ENCODE data around the gene ARHGAP26.

Gene ARHGAP26

DNA sequence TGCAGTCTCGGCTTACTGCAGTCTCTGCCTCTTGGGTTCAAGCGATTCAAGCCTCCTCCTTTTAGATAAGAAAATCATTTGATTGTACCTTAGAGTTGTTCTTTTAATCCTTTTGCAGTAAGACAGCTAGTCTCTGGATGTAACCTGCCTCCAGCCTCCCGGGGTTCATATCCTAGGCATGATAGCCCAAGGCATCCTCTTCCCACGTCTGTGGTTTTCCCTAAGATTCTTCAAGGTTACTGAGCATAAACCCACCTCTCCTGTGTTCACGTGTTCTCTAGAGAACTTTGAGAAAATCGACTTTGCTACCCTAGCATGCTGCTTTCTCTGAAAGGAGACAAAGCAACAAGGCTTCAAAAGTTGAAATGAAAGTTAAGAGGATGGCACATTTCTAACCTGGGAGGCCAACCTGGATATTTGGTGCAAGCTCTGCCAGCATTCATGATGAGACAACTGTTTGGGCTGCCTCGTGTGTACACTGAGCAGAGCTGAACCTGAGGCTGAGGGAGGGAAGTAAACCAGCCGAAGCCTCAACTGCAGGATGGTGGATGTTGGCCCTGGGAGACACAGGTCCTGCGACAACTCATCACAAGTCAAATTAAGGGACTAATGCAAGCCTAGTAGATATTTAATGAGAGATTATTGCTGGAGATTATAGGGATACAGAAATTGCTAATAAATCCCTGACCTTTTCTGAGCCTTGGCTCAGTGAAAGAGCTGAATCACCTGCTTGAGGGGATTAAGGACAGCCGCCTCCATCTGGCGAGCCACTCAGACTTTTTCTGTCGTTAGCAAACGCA is 261.8 kb downstream of the ARHGAP26 start:
- Histone ChIP-seq H3K9ac (ENCODE audit: low read length) (no peak overlapping the region), H3K9me3 (ENCODE audit: low read length) (no peaks in the 10 kb centered on the region), H3K27me3 (ENCODE audit: insufficient read depth, low read length) (no peaks in the 10 kb centered on the region), H3K4me1 (ENCODE audit: insufficient read depth, low read length, severe bottlenecking) (peaks cover 9% of the 10 kb centered on the region), H3K4me3 (ENCODE audit: low read depth, low read length, poor library complexity, severe bottlenecking) (no peak overlapping the region), H2AFZ (ENCODE audit: low read length) (no peak overlapping the region), H3K9me2 (ENCODE audit: low read depth, low read length) (no peaks in the 10 kb centered on the region), H3K79me2 (ENCODE audit: insufficient read depth, low read length) (no peaks in the 10 kb centered on the region), H3F3A (ENCODE audit: insufficient read depth, low read length) (no peaks in the 10 kb centered on the region), H4K20me1 (ENCODE audit: insufficient read depth, low read length) (no peaks in the 10 kb centered on the region), H3K36me3 (ENCODE audit: insufficient read depth, low read length) (no peaks in the 10 kb centered on the region), H3K4me2 (ENCODE audit: low read length) (no peak overlapping the region), H3K27ac (ENCODE audit: low read depth, low read length, poor library complexity, severe bottlenecking) (no peak overlapping the region)
- TF ChIP-seq EZH2 (IDR thresholded peaks at IDR 0.05; ENCODE audit: borderline replicate concordance, low read length): no peak
- TF ChIP-seq, protein P1, sequence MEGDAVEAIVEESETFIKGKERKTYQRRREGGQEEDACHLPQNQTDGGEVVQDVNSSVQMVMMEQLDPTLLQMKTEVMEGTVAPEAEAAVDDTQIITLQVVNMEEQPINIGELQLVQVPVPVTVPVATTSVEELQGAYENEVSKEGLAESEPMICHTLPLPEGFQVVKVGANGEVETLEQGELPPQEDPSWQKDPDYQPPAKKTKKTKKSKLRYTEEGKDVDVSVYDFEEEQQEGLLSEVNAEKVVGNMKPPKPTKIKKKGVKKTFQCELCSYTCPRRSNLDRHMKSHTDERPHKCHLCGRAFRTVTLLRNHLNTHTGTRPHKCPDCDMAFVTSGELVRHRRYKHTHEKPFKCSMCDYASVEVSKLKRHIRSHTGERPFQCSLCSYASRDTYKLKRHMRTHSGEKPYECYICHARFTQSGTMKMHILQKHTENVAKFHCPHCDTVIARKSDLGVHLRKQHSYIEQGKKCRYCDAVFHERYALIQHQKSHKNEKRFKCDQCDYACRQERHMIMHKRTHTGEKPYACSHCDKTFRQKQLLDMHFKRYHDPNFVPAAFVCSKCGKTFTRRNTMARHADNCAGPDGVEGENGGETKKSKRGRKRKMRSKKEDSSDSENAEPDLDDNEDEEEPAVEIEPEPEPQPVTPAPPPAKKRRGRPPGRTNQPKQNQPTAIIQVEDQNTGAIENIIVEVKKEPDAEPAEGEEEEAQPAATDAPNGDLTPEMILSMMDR (IDR thresholded peaks at IDR 0.05; ENCODE audit: low read length): no peak

GRCh38 chr5:143032581-143032836 is 262.3 kb downstream of the ARHGAP26 start:
- Histone ChIP-seq H3K4me1 (ENCODE audit: insufficient read depth, low read length, severe bottlenecking) (peaks cover 9% of the 10 kb centered on the region), H3K79me2 (ENCODE audit: insufficient read depth, low read length) (no peaks in the 10 kb centered on the region), H3K36me3 (ENCODE audit: insufficient read depth, low read length) (no peaks in the 10 kb centered on the region), H4K20me1 (ENCODE audit: insufficient read depth, low read length) (no peaks in the 10 kb centered on the region), H3K27ac (ENCODE audit: low read depth, low read length, poor library complexity, severe bottlenecking) (no peak overlapping the region), H3F3A (ENCODE audit: insufficient read depth, low read length) (no peaks in the 10 kb centered on the region), H3K27me3 (ENCODE audit: insufficient read depth, low read length) (no peaks in the 10 kb centered on the region), H3K9me3 (ENCODE audit: low read length) (no peaks in the 10 kb centered on the region), H3K4me3 (ENCODE audit: low read depth, low read length, poor library complexity, severe bottlenecking) (no peak overlapping the region), H3K4me2 (ENCODE audit: low read length) (no peak overlapping the region), H3K9me2 (ENCODE audit: low read depth, low read length) (no peaks in the 10 kb centered on the region), H3K9ac (ENCODE audit: low read length) (no peak overlapping the region), H2AFZ (ENCODE audit: low read length) (no peak overlapping the region)
- no peak for TF ChIP-seq EZH2 (IDR thresholded peaks at IDR 0.05; ENCODE audit: borderline replicate concordance, low read length)
- TF ChIP-seq, protein P1 (IDR thresholded peaks at IDR 0.05; ENCODE audit: low read length): no peak

GRCh38 chr5:143033535-143034250 is 263.5 kb downstream of the ARHGAP26 start:
- Histone ChIP-seq H3K79me2 (ENCODE audit: insufficient read depth, low read length) (no peaks in the 10 kb centered on the region), H3K36me3 (ENCODE audit: insufficient read depth, low read length) (no peaks in the 10 kb centered on the region), H2AFZ (ENCODE audit: low read length) (no peak overlapping the region), H3K9ac (ENCODE audit: low read length) (no peak overlapping the region), H4K20me1 (ENCODE audit: insufficient read depth, low read length) (no peaks in the 10 kb centered on the region), H3K4me2 (ENCODE audit: low read length) (no peak overlapping the region), H3K27ac (ENCODE audit: low read depth, low read length, poor library complexity, severe bottlenecking) (no peak overlapping the region), H3K9me2 (ENCODE audit: low read depth, low read length) (no peaks in the 10 kb centered on the region), H3K27me3 (ENCODE audit: insufficient read depth, low read length) (no peaks in the 10 kb centered on the region), H3K9me3 (ENCODE audit: low read length) (no peaks in the 10 kb centered on the region), H3K4me1 (ENCODE audit: insufficient read depth, low read length, severe bottlenecking) (peaks cover 17% of the 10 kb centered on the region), H3K4me3 (ENCODE audit: low read depth, low read length, poor library complexity, severe bottlenecking) (no peak overlapping the region), H3F3A (ENCODE audit: insufficient read depth, low read length) (no peaks in the 10 kb centered on the region)
- TF ChIP-seq, protein P1 (IDR thresholded peaks at IDR 0.05; ENCODE audit: low read length): no peak
- no peak for TF ChIP-seq EZH2 (IDR thresholded peaks at IDR 0.05; ENCODE audit: borderline replicate concordance, low read length)
